Posterior cingulate gyrus (tissue), 11 donors: ENCODE measurements around the gene SYT5.
"Not testable (repeated sequence)": the region's sequence is repeated elsewhere in the genome, so short reads cannot be mapped to it uniquely, and the experiment has no call there.

ENCODE experiments used
- DNase-seq, 10 donors: peaks; one replicate each; pipeline versions ENCODE4 v3.0.0 to v3.0.0-alpha.2; 2020 to 2021; ENCODE audit warnings: mixed read lengths in 3 of 10
- intact Hi-C: fragments of 100-400 bp; cut with DNase I; formaldehyde crosslinking; loops from one replicate; pipeline ENCODE4 v1.15.1; 2023

Gene SYT5

DNA sequence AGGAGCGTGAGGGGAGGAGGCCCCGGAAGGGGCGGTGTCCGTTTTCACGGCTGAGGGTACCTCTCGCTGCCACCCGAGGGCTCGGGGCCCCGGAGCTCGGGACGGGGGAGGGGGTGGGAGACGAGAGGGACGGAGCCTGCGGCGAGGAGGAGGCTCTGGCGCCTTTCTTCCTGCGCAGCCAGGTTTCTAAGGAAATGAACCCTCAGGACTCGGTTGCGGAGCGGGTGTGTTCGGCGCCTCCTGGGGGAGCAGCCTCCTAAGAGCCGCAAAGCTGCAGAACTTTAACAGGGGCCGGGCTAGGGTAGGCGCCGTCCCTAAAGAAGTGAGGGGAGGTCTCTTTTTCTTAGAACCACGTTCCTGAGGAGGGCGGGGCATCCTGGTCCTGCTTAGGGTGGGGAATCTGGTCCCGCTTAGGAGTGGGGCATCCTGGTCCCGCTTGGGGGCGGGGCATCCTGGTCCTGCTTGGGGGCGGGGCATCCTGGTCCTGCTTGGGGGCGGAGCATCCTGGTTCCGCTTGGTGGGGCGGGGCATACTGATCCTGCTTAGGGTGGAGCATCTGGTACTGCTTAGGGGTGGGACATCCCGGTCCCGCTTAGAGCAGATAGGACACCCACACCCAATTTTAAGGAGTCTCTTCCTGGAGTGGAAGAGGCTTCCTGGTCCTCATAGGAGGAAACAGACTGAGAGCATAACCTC lies 6.2 kb downstream of the SYT5 start:
- intact Hi-C loops, result no loop called here
- DNase-seq, result peak in 6 of 10 donors; percentile 31 to 93 (median 45)

DNA sequence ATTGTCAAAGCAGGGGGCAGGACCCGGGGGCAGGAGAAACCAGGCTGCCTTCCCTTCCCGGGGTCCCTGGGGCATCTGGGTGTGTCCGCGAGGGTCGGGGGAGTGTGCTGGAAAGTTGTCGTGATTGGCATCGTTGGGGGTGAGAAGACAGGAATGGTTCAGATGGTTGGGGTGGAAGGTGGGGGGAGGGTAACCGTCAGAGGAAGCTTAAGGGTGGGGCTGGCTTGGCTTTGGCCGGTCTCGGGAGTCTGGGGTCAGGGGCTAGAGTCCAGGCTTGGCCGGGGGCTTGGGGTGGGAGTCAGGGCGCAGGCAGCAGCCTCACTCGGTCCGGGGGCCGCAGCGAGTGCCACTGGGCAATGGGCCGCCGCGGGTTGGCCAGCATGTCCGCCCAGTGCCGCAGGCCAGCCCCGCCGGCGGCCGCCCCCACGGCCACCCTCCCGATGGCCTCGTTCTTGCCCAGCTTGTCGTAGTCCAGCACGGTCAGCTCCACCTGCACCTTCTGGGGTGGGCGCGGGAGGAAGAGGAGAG lies 6.8 kb downstream of the SYT5 start:
- peak in 1 of 10 donors; percentile 59 for DNase-seq
- intact Hi-C loops, result no loop called here

DNA sequence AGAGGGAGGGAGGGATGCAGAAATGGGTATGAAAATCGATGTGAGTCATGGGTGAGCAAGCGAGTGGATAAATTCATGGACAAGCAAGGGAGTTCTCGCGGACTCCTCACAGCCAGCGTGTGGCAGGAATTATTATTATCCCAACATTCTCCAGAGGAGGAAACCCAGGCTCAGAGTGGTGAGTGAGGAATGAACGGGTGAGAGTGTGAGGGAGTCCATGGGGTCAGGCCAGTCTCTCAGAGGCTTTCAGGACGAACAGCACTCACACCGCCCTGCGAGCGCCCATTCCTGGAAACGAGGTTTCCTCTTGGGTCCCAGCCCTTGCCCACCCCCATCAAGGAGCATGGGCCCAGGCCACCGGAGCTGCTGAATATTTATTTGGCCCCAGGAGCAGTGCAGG lies 7.3 kb downstream of the SYT5 start:
- intact Hi-C loops, result no loop called here
- DNase-seq, result no peak

DNA sequence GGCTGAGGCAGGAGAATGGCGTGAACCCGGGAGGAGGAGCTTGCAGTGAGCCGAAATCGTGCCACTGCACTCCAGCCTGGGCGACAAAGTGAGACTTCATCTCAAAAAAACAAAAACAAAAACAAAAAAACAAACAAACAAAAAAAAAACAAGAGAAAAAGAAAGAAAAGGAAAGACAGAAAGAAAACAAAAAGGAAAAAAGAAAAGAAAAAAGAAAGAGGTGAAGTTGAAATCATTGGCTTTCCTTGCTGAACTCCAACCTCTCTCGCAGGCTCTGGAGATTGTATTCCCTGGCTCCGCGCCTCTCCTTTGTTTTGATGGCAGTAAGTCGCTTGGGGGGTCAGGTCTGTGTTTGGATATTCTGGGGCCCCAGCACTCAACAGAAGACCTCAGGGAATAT lies 7.8 kb downstream of the SYT5 start:
- intact Hi-C loops, DNase-seq: not testable (repeated sequence)

DNA sequence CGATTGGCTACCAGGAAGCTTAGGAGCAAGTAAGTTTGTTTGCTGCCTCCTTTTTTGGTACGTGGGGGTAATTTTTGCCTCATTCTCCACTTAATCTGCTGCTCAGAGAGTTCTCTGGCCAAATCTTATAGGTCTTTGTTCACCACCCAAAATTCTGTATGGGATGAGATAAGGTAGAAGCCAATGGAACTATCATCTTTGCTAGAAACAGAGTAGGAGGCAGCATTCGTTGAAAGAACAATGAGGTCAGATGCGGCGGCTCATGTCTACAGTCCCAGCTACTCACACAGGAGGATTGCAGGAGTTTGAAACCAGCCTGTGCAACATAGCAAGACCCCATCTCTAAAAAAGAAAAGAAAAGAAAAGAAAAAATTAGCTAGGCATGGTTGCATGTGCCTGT lies 8.6 kb downstream of the SYT5 start:
- intact Hi-C loops, result no loop called here
- DNase-seq, result no peak

DNA sequence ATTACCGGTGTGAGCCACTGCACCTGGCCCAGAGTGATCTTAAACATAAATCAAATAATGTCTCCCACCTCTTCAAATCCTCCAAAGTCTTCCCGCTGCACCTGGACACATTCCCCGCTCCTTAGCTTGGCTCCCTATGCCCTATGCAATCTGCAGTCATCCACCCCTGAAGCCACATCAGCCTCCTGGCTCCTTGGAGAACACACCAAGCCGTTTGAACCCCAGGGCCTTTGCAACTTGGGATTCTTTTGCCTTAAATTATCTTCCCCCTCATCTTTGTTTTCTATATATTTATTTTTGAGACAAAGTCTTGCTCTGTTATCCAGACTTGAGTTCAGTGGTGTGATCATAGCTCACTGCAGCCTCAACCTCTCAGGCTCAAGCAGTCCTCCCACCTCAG lies 11.0 kb downstream of the SYT5 start:
- no peak for DNase-seq
- intact Hi-C loops, result no loop called here

DNA sequence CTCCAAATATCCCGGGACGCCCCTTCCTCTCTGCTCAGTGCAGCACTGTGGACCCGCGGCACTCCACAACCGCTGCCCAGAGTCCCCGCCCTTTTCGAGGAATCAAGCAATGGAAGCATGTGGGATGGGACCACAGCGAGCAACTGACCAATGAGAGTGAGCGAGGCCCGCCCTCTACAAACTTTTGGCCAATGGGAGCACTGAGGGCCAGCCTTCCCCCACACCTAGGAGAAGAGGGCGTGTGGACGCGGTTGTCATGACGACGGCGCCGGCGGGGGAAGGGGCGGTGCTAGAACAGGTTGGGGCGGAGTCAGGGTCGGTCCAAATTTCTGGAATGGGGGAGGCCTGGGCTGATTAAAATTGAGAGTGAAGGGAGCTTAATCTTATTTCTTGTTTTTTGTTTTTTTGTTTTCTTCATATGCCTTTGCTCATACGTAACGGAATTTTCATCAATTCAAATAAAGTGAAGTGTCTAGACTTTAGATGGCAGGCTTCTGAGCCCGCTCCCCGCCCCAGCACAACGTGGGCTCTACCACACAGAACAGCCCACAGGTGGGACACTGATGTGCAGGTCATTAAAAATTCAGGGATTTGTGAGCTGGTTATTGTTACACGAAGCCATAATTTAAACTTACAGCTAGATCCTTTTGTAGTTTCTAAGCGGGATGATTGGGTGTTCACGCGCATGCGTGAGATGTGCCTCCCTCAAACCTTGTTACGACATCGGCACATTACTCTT lies 13.4 kb downstream of the SYT5 start, which contains the start of gene DNAAF3:
TSS of gene DNAAF3 (minus strand) at position 84 of the 739 bp plus-strand sequence. CDS start 200 bp downstream, outside the sequence.
- DNase-seq, result peak; percentile 84 to 98 (median 92)
- intact Hi-C loops, result no loop called here

DNA sequence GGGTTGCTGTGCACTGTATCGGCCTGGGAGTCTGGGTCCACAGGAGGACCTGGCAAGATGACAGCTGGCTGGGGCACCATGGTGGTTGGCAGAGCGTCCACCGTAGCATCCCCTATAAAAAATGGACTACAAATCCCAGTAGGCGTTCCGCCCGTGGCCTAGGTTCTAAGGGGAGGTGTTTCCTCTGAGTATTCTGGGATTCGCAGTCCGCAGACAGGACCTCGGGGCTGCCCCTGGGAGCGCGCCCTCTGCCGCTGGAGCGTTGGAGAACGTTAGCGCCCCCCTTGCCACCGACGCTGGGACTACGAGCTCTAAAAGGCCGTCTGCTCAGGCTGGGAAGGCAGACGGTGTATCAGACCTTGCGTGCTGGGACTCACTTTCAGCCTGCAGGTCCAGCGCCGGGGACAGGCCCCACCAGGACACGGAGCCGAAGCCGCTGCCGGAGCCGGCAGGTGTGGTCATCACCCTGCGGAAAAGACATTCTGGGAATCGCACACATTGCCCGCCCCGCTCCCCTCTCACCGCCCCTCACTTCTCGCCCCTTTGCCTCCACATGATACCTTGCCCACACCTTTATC lies 14.0 kb downstream of the SYT5 start:
- DNase-seq, result peak in 8 of 10 donors; percentile 15 to 90 (median 50)
- intact Hi-C loops, result no loop called here

DNA sequence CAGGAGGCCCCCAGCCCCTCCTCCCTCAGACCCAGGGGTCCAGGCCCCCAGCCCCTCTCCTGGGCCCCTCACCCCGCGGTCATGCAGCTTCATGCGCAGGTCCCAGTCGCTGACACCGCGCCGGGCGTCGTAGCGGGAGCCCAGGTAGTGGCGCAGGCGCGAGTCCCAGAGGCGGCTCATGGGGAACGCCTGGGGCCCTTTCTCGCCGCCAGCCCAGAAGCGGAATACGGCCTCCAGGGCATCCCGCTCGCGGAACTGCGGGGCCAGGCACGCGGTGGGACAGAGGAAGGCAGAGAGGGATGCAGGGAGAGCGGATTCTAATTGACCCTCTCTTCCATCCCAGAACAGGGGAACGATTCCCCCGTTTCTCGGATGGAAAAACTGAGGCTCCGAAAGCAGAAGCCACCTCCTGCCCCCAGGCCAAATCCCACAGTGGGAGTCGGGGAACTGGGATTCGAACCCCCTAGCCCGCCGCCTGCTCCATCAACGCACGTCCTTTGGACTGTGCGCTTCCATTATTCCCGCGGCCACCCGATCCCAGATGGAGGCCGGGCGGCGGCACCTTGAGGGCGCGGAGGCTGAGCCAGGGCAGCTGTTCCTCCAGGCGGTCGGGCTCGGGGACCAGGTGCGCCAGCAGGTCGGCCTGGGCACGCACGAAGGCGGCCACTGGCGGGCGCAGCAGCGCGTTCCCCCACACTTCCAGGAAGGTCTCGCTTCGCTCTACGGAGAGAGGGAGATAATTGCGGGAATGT lies 18.3 kb downstream of the SYT5 start:
- DNase-seq, result no peak
- intact Hi-C loops, result no loop called here

DNA sequence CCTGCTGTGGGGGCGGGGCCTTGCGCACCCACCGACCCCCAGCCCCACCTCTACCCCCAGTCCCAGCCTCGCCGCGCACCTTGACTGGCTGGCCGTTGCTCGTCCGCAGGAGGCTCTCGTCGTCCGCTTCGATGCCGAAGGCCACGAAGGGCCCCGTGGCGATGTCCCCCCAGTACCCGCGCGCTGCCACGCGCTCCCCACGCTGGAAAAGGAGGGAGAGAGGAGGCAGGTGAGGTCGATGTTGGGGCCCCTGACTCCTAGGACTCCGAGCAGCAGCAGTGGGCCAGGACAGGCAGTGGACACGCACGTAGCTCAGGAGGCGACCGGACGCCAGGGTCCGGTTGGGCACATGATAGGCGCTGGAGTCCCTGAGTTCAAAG lies 19.1 kb downstream of the SYT5 start:
- intact Hi-C loops, result no loop called here
- DNase-seq, result no peak

DNA sequence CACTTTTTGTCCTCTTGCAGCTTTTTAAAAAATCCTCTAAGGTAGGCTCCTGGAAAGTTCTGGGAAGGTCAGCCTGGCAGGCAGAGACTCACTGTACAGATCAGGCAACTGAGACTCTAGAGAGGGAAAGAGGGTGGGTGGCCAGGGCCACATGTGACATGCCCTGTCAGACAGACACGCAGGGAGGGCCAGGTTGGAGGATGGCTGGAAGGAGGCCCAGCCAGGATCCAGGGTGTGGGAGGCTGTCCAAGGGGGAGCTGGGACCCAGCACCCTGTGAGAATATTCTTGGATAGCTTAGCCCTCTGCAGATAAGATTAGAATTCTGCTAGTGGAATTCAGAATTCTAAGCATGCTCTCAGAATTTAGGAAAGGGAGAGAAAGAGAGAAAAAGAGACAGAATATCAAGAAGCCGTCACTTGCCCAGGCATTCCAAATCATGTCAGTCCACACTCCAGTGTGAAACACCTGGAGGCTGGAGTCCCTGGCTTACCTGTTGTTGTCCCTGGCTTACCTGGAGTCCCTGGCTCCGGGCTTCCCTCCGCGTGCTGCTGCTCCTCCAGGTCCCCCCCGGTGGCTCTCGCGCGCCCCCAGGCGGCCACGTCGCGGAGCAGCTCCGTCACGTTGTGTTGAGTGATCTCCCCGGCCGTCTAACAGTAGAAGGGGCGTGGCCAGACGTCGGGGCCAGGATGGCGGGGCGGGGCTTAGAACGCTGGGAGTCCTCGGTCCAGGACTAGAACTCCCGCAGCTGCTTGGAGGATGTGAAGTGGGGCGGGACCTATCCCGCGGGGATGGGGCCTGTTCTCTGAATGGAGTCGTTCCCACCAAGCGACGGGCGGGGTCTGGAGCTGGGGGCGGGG lies 19.7 kb downstream of the SYT5 start:
- intact Hi-C loops, result no loop called here
- peak; percentile 33 to 93 (median 62) for DNase-seq

DNA sequence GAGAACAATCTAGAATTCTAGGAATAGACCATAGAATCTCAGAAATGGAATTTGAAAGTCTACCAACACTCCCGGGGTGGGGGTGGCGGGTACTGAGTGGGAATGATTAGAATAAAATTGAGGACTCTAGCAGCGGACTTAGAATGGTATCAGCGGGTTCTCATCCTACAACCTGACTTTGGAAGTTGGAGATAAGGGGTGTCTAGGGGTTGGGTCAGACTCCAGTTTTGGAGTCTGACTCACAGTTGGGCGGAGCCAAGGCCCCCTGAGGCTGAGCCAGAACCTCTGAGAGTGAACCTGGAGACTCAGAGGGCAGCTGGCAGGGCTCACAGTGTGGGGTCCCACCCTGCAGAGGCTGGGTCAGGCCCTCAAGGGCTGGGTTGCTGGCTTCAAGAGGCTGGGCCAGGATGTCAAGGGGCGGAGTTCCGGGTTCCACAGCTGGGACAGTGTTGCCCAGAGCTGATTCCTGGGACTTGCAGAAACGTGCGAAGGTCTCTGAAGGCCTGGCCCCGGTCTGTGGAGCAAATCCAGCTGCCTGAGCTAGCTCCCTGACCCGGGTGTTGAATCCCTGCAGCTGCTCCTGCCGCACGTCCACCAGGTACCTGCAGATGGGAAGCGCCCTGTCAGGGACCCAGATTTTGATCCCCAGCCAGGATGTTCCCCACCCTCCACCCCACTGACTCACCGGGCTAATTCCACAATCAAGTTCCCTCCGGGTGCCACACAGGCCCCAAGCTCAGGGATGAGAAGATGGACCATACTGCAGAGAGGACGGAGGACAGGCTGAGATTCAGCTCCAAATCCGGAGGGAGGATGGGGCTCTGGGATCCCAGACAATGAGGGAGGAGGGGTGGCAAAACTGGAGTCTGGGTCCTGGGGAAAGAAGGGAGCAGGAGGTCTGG lies 21.0 kb downstream of the SYT5 start:
- intact Hi-C loops, result no loop called here
- peak in 1 of 10 donors; percentile 23 for DNase-seq

DNA sequence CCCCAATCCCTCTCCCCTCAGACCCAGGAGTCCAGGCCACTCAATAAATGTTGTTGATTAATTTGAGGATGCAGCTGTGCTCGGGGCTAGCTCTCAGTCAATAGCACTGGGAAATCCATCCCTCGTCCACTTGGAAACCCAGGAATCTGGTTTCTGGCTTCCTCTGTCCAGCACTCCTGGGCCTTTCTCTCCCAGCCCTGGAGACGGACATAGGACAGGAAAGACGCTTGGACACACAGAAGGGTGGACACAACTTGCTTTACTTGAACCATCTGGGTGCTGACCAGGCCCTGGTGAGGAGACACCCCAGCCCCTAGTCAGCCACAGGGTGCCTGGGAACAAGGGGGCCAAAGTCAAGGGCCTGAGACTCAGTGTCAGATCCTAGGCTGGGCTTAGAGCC lies 21.7 kb downstream of the SYT5 start:
- no peak for DNase-seq
- intact Hi-C loops, result no loop called here

DNA sequence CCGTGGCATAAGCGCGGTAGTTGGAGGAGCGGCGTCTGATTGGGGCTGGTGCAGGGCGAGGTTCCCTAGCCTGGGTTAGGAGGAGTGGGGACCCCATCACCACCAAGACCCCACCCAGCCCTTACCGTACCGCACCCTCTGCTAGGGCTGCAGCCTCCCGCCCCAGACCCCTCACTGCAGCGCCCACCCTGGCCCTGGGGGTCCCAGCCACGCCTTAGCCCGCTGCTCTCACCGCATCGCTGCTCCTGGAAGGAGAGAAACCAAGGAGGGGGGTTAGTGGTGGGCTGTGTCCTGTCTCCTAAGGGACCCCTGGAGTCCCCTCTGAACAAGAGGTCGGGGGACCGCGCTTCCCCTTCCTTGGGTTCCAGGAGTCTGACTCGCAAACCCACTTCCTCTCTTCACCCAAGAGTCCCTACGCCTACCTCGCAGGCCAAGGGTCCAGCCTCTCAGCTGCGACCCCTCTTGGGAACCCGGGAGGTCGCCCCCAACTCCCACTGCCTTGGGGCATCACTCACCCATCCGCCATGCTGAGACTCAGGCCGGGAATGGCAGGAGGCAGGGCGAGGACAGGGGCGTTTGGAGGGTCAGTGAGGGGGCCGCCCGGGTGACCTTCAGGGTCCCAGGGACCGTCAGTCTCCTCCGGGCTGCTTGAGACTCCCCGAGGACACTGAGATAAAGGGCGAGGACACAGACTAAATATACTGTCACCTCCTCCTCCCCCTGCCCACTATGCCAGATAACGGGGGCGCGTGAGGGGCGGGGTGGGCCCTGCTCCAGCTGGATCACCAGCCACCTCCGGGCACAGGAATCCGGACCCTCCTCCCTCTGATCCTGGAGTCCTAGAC lies 22.8 kb downstream of the SYT5 start, which contains the start of gene TNNI3:
TSS of gene TNNI3 (minus strand) at position 669 of the 845 bp plus-strand sequence. CDS start at position 526, 143 bp downstream.
- DNase-seq, result no peak
- intact Hi-C loops, result no loop called here

DNA sequence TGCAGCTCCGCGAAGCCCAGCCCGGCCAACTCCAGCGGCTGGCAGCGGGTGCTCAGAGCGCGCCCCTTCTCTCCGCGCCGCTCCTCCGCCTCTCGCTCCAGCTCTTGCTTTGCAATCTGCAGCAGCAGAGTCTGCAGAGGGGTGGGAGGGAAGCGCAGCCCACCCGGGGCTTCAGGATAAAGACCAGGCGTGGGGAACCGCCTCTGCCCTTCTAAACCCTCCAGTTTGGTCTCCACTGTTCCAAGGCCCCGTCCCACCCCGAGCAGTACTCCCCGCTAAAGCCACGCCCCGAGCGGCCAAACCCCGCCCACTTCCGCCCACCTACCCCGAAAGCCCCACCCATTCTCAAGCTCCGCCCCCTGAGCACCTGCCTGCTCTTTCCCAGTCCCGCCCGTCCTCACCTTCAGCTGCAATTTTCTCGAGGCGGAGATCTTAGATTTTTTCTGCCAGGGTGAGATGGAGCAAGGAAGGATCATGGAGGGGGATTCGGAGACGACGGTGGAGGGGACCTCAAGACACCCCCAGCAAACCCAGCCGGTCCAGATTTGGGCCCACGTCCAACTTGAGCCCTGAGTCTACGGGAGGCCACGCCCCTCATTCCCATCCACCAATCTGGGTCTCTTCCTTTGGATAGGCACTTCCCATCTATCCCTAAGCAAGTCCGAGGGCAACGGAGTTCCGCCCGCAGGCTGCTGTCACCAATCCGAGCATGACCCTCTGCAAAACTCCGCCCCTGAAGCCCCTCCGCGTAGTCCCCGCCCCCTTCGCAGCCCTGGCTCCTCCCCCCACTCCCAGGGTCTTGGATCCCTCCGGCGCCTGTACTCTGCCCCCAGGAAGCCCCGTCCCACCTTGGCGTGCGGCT lies 23.7 kb downstream of the SYT5 start:
- intact Hi-C loops, result no loop called here
- no peak for DNase-seq

DNA sequence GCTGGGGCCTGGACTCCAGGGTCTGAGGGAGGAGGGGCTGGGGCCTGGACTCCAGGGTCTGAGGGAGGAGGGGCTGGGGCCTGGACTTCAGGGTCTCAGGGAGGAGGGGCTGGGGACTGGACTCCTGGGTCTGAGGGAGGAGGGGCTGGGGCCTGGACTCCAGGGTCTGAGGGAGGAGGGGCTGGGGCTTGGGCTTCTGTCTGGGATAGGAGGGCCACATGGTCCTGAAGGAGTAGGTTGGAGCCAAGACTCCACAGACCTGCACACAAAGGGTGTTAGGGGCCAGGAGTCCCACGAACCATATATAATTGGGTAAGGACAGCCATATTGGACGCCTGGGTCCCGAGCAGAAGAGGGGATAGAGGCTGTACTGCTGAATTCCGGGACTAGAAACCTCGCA lies 24.3 kb downstream of the SYT5 start:
- intact Hi-C loops, DNase-seq: not testable (repeated sequence)
